H1 (cell line): ENCODE data around the gene NDST4. TPM values are rescaled to one million over a fixed set of nuclear protein-coding genes. Genes with fewer than 3 reads are reported as not detected.

ENCODE experiments used
- CTCF ChIA-PET: fragments of 300-600 bp; sonication (Branson Sonifier 250); formaldehyde crosslinking; loops from one replicate; lab custom pipeline; 2021; ENCODE audit not compliant: partially characterized antibody; lab: Charles Lee
- POLR2A ChIA-PET: fragments of 300-600 bp; sonication (Branson Sonifier 250); formaldehyde crosslinking; loops from one replicate; lab custom pipeline; 2021; ENCODE audit warnings: inconsistent platforms; ENCODE audit not compliant: partially characterized antibody; lab: Charles Lee
- DNase-seq, 2 experiments: peaks; one replicate each; pipeline versions ENCODE4 v3.0.0 to v3.0.0-alpha.2; 2010 to 2022; ENCODE audit warnings: low spot score in 2 of 2, low read depth in 1 of 2, mixed read lengths in 1 of 2
- FAIRE-seq: peaks from 2 replicates; lab custom pipeline; 2011; peaks lifted over from hg19 to GRCh38; lab: Jason Lieb, UNC
- H2AFZ ChIP-seq: 2 replicates; pipeline ENCODE4 v1.8.1; 2012; ENCODE audit warnings: low read length, inconsistent platforms
- H2AK5ac ChIP-seq: 2 replicates; pipeline ENCODE4 v1.6.1; 2013; ENCODE audit warnings: low read depth, low read length
- H2BK120ac ChIP-seq: replicated peaks from 2 replicates; pipeline ENCODE3; 2013; ENCODE audit warnings: low read depth, low read length, inconsistent platforms
- H2BK12ac ChIP-seq: 2 replicates; pipeline ENCODE4 v1.6.1; 2013; ENCODE audit warnings: low read depth, low read length
- H2BK15ac ChIP-seq: 2 replicates; pipeline ENCODE4 v1.6.1; 2013; ENCODE audit warnings: low read length
- H2BK20ac ChIP-seq: 2 replicates; pipeline ENCODE4 v1.6.1; 2013; ENCODE audit warnings: low read length
- H2BK5ac ChIP-seq: 2 replicates; pipeline ENCODE4 v1.6.1; 2013; ENCODE audit warnings: low read depth, low read length
- H3K14ac ChIP-seq: 2 replicates; pipeline ENCODE4 v1.6.1; 2013; ENCODE audit warnings: inconsistent platforms; ENCODE audit not compliant: insufficient read length
- H3K18ac ChIP-seq: 2 replicates; pipeline ENCODE4 v1.6.1; 2013; ENCODE audit warnings: low read length; ENCODE audit errors: extremely low read depth
- H3K23ac ChIP-seq: 2 replicates; pipeline ENCODE4 v1.6.1; 2013; ENCODE audit warnings: inconsistent platforms; ENCODE audit not compliant: insufficient read length
- H3K23me2 ChIP-seq: 2 replicates; pipeline ENCODE4 v1.6.1; 2013; ENCODE audit warnings: low read depth, low read length
- H3K27ac ChIP-seq: 2 replicates; pipeline ENCODE4 v1.6.1; 2011; ENCODE audit warnings: low read depth, low read length, inconsistent platforms
- H3K27me3 ChIP-seq, 4 experiments: replicated peaks in 1 of 4; 1 replicate in 1 of 4; 2 replicates in 3 of 4; pipeline versions ENCODE4 v1.6.1 to v1.8.1; 2011 to 2013; ENCODE audit warnings: low read length in 3 of 4, mild to moderate bottlenecking in 3 of 4, inconsistent platforms in 2 of 4, mixed read lengths in 2 of 4, moderate library complexity in 1 of 4; ENCODE audit not compliant: control insufficient read depth in 3 of 4, insufficient read depth in 3 of 4; ENCODE audit errors: extremely low read depth in 1 of 4
- H3K36me3 ChIP-seq, 4 experiments: 2 replicates each; pipeline versions ENCODE4 v1.6.1 to v1.8.1; 2011 to 2013; ENCODE audit warnings: mild to moderate bottlenecking in 4 of 4, low read length in 3 of 4, moderate library complexity in 2 of 4, control low read depth in 1 of 4, inconsistent platforms in 1 of 4; ENCODE audit not compliant: insufficient read depth in 4 of 4, control insufficient read depth in 2 of 4
- H3K4ac ChIP-seq: replicated peaks from 2 replicates; pipeline ENCODE3; 2013; ENCODE audit warnings: low read length, low read depth, mixed read lengths, inconsistent platforms; ENCODE audit not compliant: insufficient read length
- H3K4me1 ChIP-seq, 4 experiments: replicated peaks in 1 of 4; 1 replicate in 1 of 4; 2 replicates in 3 of 4; pipeline versions ENCODE4 v1.6.1 to v1.8.1; 2011 to 2013; ENCODE audit warnings: low read length in 3 of 4, inconsistent platforms in 2 of 4, mixed read lengths in 1 of 4; ENCODE audit not compliant: insufficient read depth in 4 of 4, control insufficient read depth in 3 of 4
- H3K4me2 ChIP-seq, 2 experiments: 2 replicates each; pipeline versions ENCODE4 v1.6.1 to v1.8.1; 2011 to 2013; ENCODE audit warnings: low read depth in 2 of 2, low read length in 2 of 2, control low read depth in 1 of 2, inconsistent platforms in 1 of 2, mild to moderate bottlenecking in 1 of 2; ENCODE audit not compliant: insufficient read depth in 1 of 2
- H3K4me3 ChIP-seq, 4 experiments: fragments of 200-600, 300-600 bp in 1 of 4; sonication (generic), shearing (Covaris generic), sonication (Bioruptor Twin) in 1 of 4; 2 replicates each; pipeline versions ENCODE4 v1.5.1 to v1.8.1; 2011 to 2016; ENCODE audit warnings: low read length in 4 of 4, low read depth in 3 of 4, control low read depth in 2 of 4, inconsistent platforms in 2 of 4, mild to moderate bottlenecking in 2 of 4, mixed read lengths in 1 of 4, moderate library complexity in 1 of 4; ENCODE audit not compliant: insufficient read depth in 2 of 4; ENCODE audit errors: extremely low read depth in 1 of 4
- H3K56ac ChIP-seq: replicated peaks from 2 replicates; pipeline ENCODE3; 2013; ENCODE audit warnings: low read depth, mild to moderate bottlenecking, mixed read lengths, low read length, inconsistent platforms; ENCODE audit not compliant: insufficient read length
- H3K79me1 ChIP-seq: 2 replicates; pipeline ENCODE4 v1.6.1; 2013; ENCODE audit warnings: low read depth, low read length, control low read depth
- H3K79me2 ChIP-seq, 2 experiments: 2 replicates each; pipeline versions ENCODE4 v1.6.1 to v1.8.1; 2012 to 2013; ENCODE audit warnings: low read length in 2 of 2, mild to moderate bottlenecking in 2 of 2, inconsistent platforms in 1 of 2; ENCODE audit not compliant: insufficient read depth in 2 of 2, control insufficient read depth in 1 of 2
- H3K9ac ChIP-seq, 4 experiments: replicated peaks in 1 of 4; 1 replicate in 1 of 4; 2 replicates in 3 of 4; pipeline versions ENCODE4 v1.6.1 to v1.8.1; 2011 to 2013; ENCODE audit warnings: low read depth in 3 of 4, low read length in 3 of 4, control low read depth in 2 of 4, mild to moderate bottlenecking in 2 of 4, moderate library complexity in 2 of 4, inconsistent platforms in 1 of 4; ENCODE audit errors: extremely low read depth in 1 of 4
- H3K9me3 ChIP-seq, 2 experiments: 2 replicates each; pipeline versions ENCODE4 v1.6.1 to v1.8.1; 2012 to 2013; ENCODE audit warnings: mild to moderate bottlenecking in 2 of 2, moderate library complexity in 2 of 2, control low read depth in 1 of 2, inconsistent platforms in 1 of 2, low read depth in 1 of 2, low read length in 1 of 2, mixed read lengths in 1 of 2; ENCODE audit not compliant: insufficient read depth in 2 of 2
- H4K20me1 ChIP-seq, 2 experiments: replicated peaks in 1 of 2; 2 replicates each; pipeline versions ENCODE3 to v1.8.1; 2011 to 2013; ENCODE audit warnings: inconsistent platforms in 2 of 2, low read length in 2 of 2, mild to moderate bottlenecking in 1 of 2; ENCODE audit not compliant: insufficient read depth in 2 of 2, control insufficient read depth in 1 of 2
- H4K5ac ChIP-seq: 2 replicates; pipeline ENCODE4 v1.6.1; 2013; ENCODE audit warnings: low read length, low read depth, mixed read lengths, inconsistent platforms; ENCODE audit not compliant: insufficient read length
- H4K8ac ChIP-seq: 2 replicates; pipeline ENCODE4 v1.8.0; 2013; ENCODE audit warnings: mild to moderate bottlenecking, moderate library complexity, low read length, inconsistent platforms; ENCODE audit not compliant: insufficient read depth; ENCODE audit errors: extremely low read depth
- H4K91ac ChIP-seq: replicated peaks from 2 replicates; pipeline ENCODE3; 2013; ENCODE audit warnings: low read length, mixed read lengths, inconsistent platforms; ENCODE audit not compliant: insufficient read length
- BCL11A ChIP-seq, 2 experiments: IDR thresholded peaks; one replicate each; pipeline ENCODE4 v1.6.1; 2011; ENCODE audit warnings: low read depth in 2 of 2, low read length in 2 of 2, mild to moderate bottlenecking in 2 of 2
- EZH2 ChIP-seq: fragments of 200-600 bp; sonication (generic); IDR thresholded peaks from 2 replicates; pipeline ENCODE4 v1.7.1; 2012; ENCODE audit warnings: low read depth, mild to moderate bottlenecking, moderate library complexity, low read length, inconsistent platforms; ENCODE audit not compliant: severe bottlenecking
- KDM1A ChIP-seq: fragments of 200-600, 300-600 bp; sonication (generic); IDR thresholded peaks from 2 replicates; pipeline ENCODE4 v1.7.1; 2016; ENCODE audit warnings: mild to moderate bottlenecking, low read length, borderline replicate concordance
- KDM4A ChIP-seq: IDR thresholded peaks from one replicate; pipeline ENCODE4 v1.7.1; 2012; ENCODE audit warnings: low read depth, mild to moderate bottlenecking, moderate library complexity, low read length, inconsistent platforms; ENCODE audit not compliant: severe bottlenecking
- POU5F1 ChIP-seq: IDR thresholded peaks from 2 replicates; pipeline ENCODE4 v1.6.1; 2011; ENCODE audit warnings: low read depth, mild to moderate bottlenecking, low read length, moderate library complexity
- RFX5 ChIP-seq: IDR thresholded peaks from 2 replicates; pipeline ENCODE4 v1.6.1; 2011; ENCODE audit warnings: low read depth, low read length, improper control_type of control experiment, borderline replicate concordance
- SAP30 ChIP-seq: fragments of 300-600 bp; sonication (generic); IDR thresholded peaks from 2 replicates; pipeline ENCODE4 v1.7.1; 2012; ENCODE audit warnings: low read length, moderate library complexity, mild to moderate bottlenecking, inconsistent platforms; ENCODE audit not compliant: insufficient read depth, insufficient replicate concordance
- SIRT6 ChIP-seq: IDR thresholded peaks from one replicate; pipeline ENCODE4 v1.7.1; 2012; ENCODE audit warnings: low read length, inconsistent platforms
- SRF ChIP-seq: IDR thresholded peaks from 2 replicates; pipeline ENCODE4 v1.6.1; 2011; ENCODE audit warnings: mild to moderate bottlenecking, low read depth, low read length, moderate library complexity
- SUZ12 ChIP-seq: fragments of 200-600 bp; sonication (generic); IDR thresholded peaks from 2 replicates; pipeline ENCODE4 v1.6.1; 2012; ENCODE audit warnings: mild to moderate bottlenecking, inconsistent platforms, low read length, moderate library complexity, mixed read lengths
- TAF7 ChIP-seq: optimal IDR thresholded peaks from 2 replicates; pipeline ENCODE3; 2011; ENCODE audit warnings: low read depth, mild to moderate bottlenecking, inconsistent platforms, low read length, moderate library complexity, borderline replicate concordance
- TEAD4 ChIP-seq: IDR thresholded peaks from 2 replicates; pipeline ENCODE4 v1.6.1; 2012; ENCODE audit warnings: low read depth, low read length, inconsistent platforms, mixed read lengths
- YY1 ChIP-seq: IDR thresholded peaks from 2 replicates; pipeline ENCODE4 v1.6.1; 2011; ENCODE audit warnings: low read depth, mild to moderate bottlenecking, low read length
- polyA plus RNA-seq, 7 experiments: library from polyadenylated mRNA; depleted of rRNA in 3 of 7; stranded (reverse) in 5 of 7; unstranded in 2 of 7; fragments of >200 nt in 5 of 7; fragments of 200-250 nt in 2 of 7; gene quantifications; 1 replicate in 5 of 7; 2 replicates in 1 of 7; 4 replicates in 1 of 7; pipeline versions ENCODE4 v1.2.1 to v1.2.3, GENCODE V29; 2011 to 2013; ENCODE audit warnings: missing spikeins in 2 of 7, mixed read lengths in 2 of 7
- total RNA-seq: library from RNA; stranded (reverse); fragmentation: NEBNext Ultra II Directional; extraction: Animal tissue kit (Norgen Biotek cat#: 25700); gene quantifications from 2 replicates; pipeline ENCODE4 v1.2.1, GENCODE V29; 2021
- TF ChIP-seq, protein P1 (sequence below): IDR thresholded peaks from 2 replicates; pipeline ENCODE4 v1.6.1; 2012; ENCODE audit warnings: inconsistent platforms
- TF ChIP-seq, protein P2 (sequence below): IDR thresholded peaks from 2 replicates; pipeline ENCODE4 v1.6.1; 2011; ENCODE audit warnings: low read depth, mild to moderate bottlenecking, low read length; ENCODE audit not compliant: insufficient read depth

NDST4 gene
- total and polyA plus RNA-seq, 2 of the 8 experiments (the other 6 are each of a cell fraction or from before 2014, with no cell fraction given) = 0.02 TPM; not detected in 1

DNA sequence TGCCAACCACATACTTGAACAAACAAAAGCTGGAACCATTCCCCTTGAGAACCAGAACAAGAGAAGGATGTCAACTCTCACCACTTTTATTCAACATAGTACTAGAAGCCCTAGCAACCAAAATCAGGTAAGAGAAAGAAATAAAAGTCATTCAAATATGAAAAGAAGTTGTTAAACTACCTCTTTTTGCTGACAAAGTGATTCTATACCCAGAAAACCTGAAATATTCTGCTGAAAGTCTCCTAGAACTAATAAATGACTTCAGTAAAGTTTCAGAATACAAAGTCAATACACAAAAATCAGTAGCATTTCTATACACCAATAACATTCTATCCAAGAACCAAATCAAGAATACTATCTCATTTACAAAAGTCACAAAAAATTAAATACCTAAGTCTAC is 327.9 kb downstream of the NDST4 start:
- Histone ChIP-seq H2BK20ac (no peak overlapping the region), H3K36me3 (no peaks in the 10 kb centered on the region), H3K23me2 (no peaks in the 10 kb centered on the region), H3K27ac (no peak overlapping the region), H2BK12ac (no peak overlapping the region), H3K9ac (no peak overlapping the region), H2AFZ (no peak overlapping the region), H2BK15ac (no peak overlapping the region), H2BK120ac (no peak overlapping the region), H3K4me2 (no peak overlapping the region), H3K79me2 (no peaks in the 10 kb centered on the region), H2BK5ac (no peak overlapping the region), H4K91ac (no peak overlapping the region), H3K9me3 (no peaks in the 10 kb centered on the region), H3K4me3 (no peak overlapping the region), H3K27me3 (no peaks in the 10 kb centered on the region), H3K18ac (no peak overlapping the region), H4K20me1 (no peaks in the 10 kb centered on the region), H3K23ac (no peak overlapping the region), H3K14ac (no peak overlapping the region), H3K4ac (no peak overlapping the region), H3K4me1 (peaks cover 0 to 3% (median 0%) of the 10 kb centered on the region in 4 experiments; a peak in 2 of 7 replicates), H4K8ac (no peak overlapping the region), H4K5ac (no peak overlapping the region), H3K56ac (no peak overlapping the region), H2AK5ac (no peak overlapping the region), H3K79me1 (no peaks in the 10 kb centered on the region)
- FAIRE-seq (no peak), DNase-seq (no peak)
- POLR2A ChIA-PET = no interaction called here
- CTCF ChIA-PET = no interaction called here
- TF ChIP-seq RFX5 = no peak
- no peak for TF ChIP-seq YY1
- TF ChIP-seq KDM4A = no peak
- TF ChIP-seq KDM1A = no peak
- TF ChIP-seq, protein P1, sequence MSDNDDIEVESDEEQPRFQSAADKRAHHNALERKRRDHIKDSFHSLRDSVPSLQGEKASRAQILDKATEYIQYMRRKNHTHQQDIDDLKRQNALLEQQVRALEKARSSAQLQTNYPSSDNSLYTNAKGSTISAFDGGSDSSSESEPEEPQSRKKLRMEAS = no peak
- no peak for TF ChIP-seq POU5F1
- no peak for TF ChIP-seq SAP30
- no peak for TF ChIP-seq TEAD4
- no peak for TF ChIP-seq SRF
- no peak for TF ChIP-seq TAF7
- TF ChIP-seq BCL11A (IDR thresholded peaks at IDR 0.05; ENCODE audit: low read depth in 2 of 2, low read length in 2 of 2) = no peak
- TF ChIP-seq EZH2 = no peak
- TF ChIP-seq, protein P2, sequence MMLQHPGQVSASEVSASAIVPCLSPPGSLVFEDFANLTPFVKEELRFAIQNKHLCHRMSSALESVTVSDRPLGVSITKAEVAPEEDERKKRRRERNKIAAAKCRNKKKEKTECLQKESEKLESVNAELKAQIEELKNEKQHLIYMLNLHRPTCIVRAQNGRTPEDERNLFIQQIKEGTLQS = no peak
- no peak for TF ChIP-seq SIRT6
- no peak for TF ChIP-seq SUZ12
